GM23248 (cell line): ENCODE data around the gene TRAF7.
"Not testable (repeated sequence)": the region's sequence is repeated elsewhere in the genome, so short reads cannot be mapped to it uniquely, and the experiment has no call there.

Experiments
- EZH2 ChIP-seq: fragments of 200-600 bp; sonication (generic); IDR thresholded peaks from 2 replicates; pipeline ENCODE4 v1.6.1; 2018; ENCODE audit warnings: antibody characterized with exemption, mild to moderate bottlenecking; ENCODE audit not compliant: insufficient read depth, poor library complexity, severe bottlenecking
- EZH2phosphoT487 ChIP-seq: fragments of 200-600 bp; sonication (generic); IDR thresholded peaks from 2 replicates; pipeline ENCODE4 v1.6.1; 2018; ENCODE audit warnings: antibody characterized with exemption, moderate library complexity, mild to moderate bottlenecking, low read depth; ENCODE audit not compliant: insufficient read depth

DNA sequence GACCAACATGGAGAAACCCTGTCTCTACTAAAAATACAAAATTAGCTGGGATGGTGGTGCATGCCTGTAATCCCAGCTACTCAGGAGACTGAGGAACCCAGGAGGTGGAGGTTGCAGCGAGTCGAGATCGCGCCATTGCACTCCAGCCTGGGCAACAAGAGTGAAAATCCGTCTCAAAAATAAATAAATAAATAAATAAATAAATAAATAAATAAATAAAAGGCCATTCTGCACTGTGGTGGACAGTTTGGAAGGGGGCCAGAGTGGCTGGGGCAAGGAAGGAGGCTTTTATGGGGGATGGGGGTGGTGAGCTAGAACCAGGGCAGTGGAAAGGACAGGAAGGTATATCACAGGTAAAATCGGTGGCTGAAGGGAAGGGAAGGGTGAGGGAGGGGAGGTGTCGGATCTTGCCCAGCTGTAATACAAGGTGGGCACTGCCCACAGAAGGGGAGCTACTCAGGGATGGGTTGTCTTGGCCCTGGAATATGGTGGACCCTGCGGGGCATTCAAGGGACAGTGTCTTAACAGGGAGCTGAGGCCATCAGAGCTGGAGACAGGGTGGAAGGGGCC, 47.6 kb downstream of the TRAF7 start:
- not testable (repeated sequence) for TF ChIP-seq EZH2, EZH2phosphoT487
